GM12878 (cell line): ENCODE measurements around the gene CD34. TPM values are rescaled to one million over a fixed set of nuclear protein-coding genes. Genes with fewer than 3 reads are reported as not detected.
"Not testable (repeated sequence)": the region's sequence is repeated elsewhere in the genome, so short reads cannot be mapped to it uniquely, and the experiment has no call there.

Experiments
- ATAC-seq: fragments of 200-7000 bp; cut with Tn5 transposase; 3 replicates; pipeline ENCODE4 v1.9.1; 2020; ENCODE audit warnings: mild to moderate bottlenecking, moderate library complexity
- BruUV-seq: library from RNA; stranded (reverse); fragments of 400-500 nt; replicated peaks from 2 replicates; lab custom pipeline; 2021; lab: Mats Ljungman, UMichigan
- CTCF ChIA-PET: fragments of 300-600 bp; sonication (Branson Sonifier 250); formaldehyde crosslinking; extraction: SDS; loops from one replicate; lab custom pipeline; 2021; ENCODE audit warnings: inconsistent platforms; lab: Yijun Ruan, JAX
- POLR2A ChIA-PET: fragments of 350-600 bp; formaldehyde crosslinking; extraction: SDS; loops from one replicate; lab custom pipeline; 2021; ENCODE audit warnings: inconsistent platforms; lab: Charles Lee
- RAD21 ChIA-PET: fragments of 300-600 bp; sonication (Branson Sonifier 250); formaldehyde crosslinking; loops from one replicate; lab custom pipeline; 2023; ENCODE audit warnings: antibody characterized with exemption; ENCODE audit not compliant: unreplicated experiment; lab: Charles Lee
- SMC1A ChIA-PET: fragments of 300-600 bp; sonication (Branson Sonifier 250); formaldehyde crosslinking; loops from one replicate; lab custom pipeline; 2023; ENCODE audit not compliant: unreplicated experiment, uncharacterized antibody; lab: Charles Lee
- DNase-seq: peaks from one replicate; pipeline ENCODE4 v3.0.0-alpha.2; 2011; ENCODE audit warnings: low read depth, low spot score
- FAIRE-seq: peaks from 3 replicates; lab custom pipeline; 2011; peaks lifted over from hg19 to GRCh38; lab: Jason Lieb, UNC
- H2AFZ ChIP-seq: 2 replicates; pipeline ENCODE4 v1.6.0; 2011; ENCODE audit warnings: low read depth, low read length, control low read depth; ENCODE audit not compliant: control insufficient read depth
- H3K27ac ChIP-seq: 2 replicates; pipeline ENCODE4 v1.5.1; 2011; ENCODE audit warnings: control low read depth; ENCODE audit not compliant: control insufficient read depth, insufficient read depth
- H3K27me3 ChIP-seq, 2 experiments: replicated peaks in 1 of 2; 2 replicates each; pipeline versions ENCODE4 v1.6.0 to v1.6.1; 2011; ENCODE audit warnings: low read length in 1 of 2; ENCODE audit not compliant: control insufficient read depth in 2 of 2, insufficient read depth in 2 of 2
- H3K36me3 ChIP-seq, 2 experiments: 2 replicates each; pipeline ENCODE4 v1.5.1; 2011; ENCODE audit warnings: low read length in 1 of 2; ENCODE audit not compliant: control insufficient read depth in 2 of 2, insufficient read depth in 2 of 2
- H3K4me1 ChIP-seq: 2 replicates; pipeline ENCODE4 v1.6.1; 2011; ENCODE audit warnings: mild to moderate bottlenecking, low read length, moderate library complexity, mixed read lengths; ENCODE audit not compliant: control insufficient read depth, insufficient read depth
- H3K4me2 ChIP-seq: 2 replicates; pipeline ENCODE4 v1.6.0; 2011; ENCODE audit warnings: control low read depth; ENCODE audit not compliant: control insufficient read depth, insufficient read depth
- H3K4me3 ChIP-seq: fragments of 200-600 bp; sonication (generic); 2 replicates; pipeline ENCODE4 v1.5.1; 2016
- H3K79me2 ChIP-seq: 2 replicates; pipeline ENCODE4 v1.6.0; 2011; ENCODE audit warnings: low read length; ENCODE audit not compliant: control insufficient read depth, insufficient read depth
- H3K9ac ChIP-seq: 2 replicates; pipeline ENCODE4 v1.8.0; 2011; ENCODE audit warnings: low read length, control low read depth, mixed read lengths; ENCODE audit not compliant: control insufficient read depth, insufficient read depth
- H3K9me3 ChIP-seq: replicated peaks from 3 replicates; pipeline ENCODE4 v1.5.1; 2011; ENCODE audit warnings: mild to moderate bottlenecking, low read length; ENCODE audit not compliant: control insufficient read depth, insufficient read depth
- H4K20me1 ChIP-seq: 2 replicates; pipeline ENCODE4 v1.6.0; 2011; ENCODE audit not compliant: control insufficient read depth, insufficient read depth
- BRCA1 ChIP-seq: IDR thresholded peaks from 2 replicates; pipeline ENCODE4 v1.6.1; 2011; ENCODE audit warnings: low read depth, low read length, improper control_type of control experiment
- CREB1 ChIP-seq: IDR thresholded peaks from 2 replicates; pipeline ENCODE4 v1.6.1; 2012; ENCODE audit warnings: low read depth, mild to moderate bottlenecking, inconsistent platforms
- HDAC6 ChIP-seq: fragments of 200-600 bp; sonication (generic); IDR thresholded peaks from one replicate; pipeline ENCODE4 v1.8.0; 2017; ENCODE audit warnings: antibody characterized with exemption; ENCODE audit not compliant: unreplicated experiment
- PKNOX1 ChIP-seq: fragments of 450-650 bp; IDR thresholded peaks from 2 replicates; pipeline ENCODE4 v1.6.1; 2016; ENCODE audit warnings: mild to moderate bottlenecking
- USF1 ChIP-seq: IDR thresholded peaks from 2 replicates; pipeline ENCODE4 v1.6.1; 2011; ENCODE audit warnings: borderline replicate concordance, low read depth, mild to moderate bottlenecking, moderate library complexity, mixed read lengths, low read length; ENCODE audit not compliant: insufficient read depth; ENCODE audit errors: extremely low read length
- WGBS: methylation state at CpG from one replicate; pipeline ENCODE4 v1.1.6; 2016; ENCODE audit warnings: low lambda C conversion rate; ENCODE audit not compliant: insufficient replicate concordance, insufficient coverage; ENCODE audit errors: missing lambda C conversion rate; 5-methylcytosine and 5-hydroxymethylcytosine counted together
- in situ Hi-C: fragments of 300-500 bp; cut with MboI; formaldehyde crosslinking; loops from 9 replicates; pipeline ENCODE4 v1.14.3; 2018; ENCODE audit warnings: mixed read lengths
- intact Hi-C: fragments of 100-400 bp; cut with micrococcal nuclease; formaldehyde crosslinking; loops from one replicate; pipeline ENCODE4 v1.14.2; 2022; ENCODE audit not compliant: unreplicated experiment
- polyA plus RNA-seq, 11 experiments: library from polyadenylated mRNA; depleted of rRNA in 4 of 11; unstranded in 6 of 11; stranded (reverse) in 5 of 11; fragments of >200 nt; fragmentation: Nextera tagmentation in 4 of 11; fragmentation: Illumina TruSeq in 1 of 11; extraction: Ambion mirVana in 4 of 11; extraction: Trizol in 1 of 11; gene quantifications; 1 replicate in 1 of 11; 2 replicates in 10 of 11; pipeline versions ENCODE4 v1.2.1 to v1.2.3, GENCODE V29; 2011 to 2016; ENCODE audit warnings: inconsistent platforms in 2 of 11, missing spikeins in 2 of 11, low read depth in 1 of 11
- total RNA-seq, 4 experiments: library from RNA; depleted of rRNA in 3 of 4; stranded (reverse); fragments of >200 nt in 3 of 4; fragmentation: Illumina TruSeq in 1 of 4; extraction: Trizol in 1 of 4; gene quantifications; 2 replicates each; pipeline versions ENCODE4 v1.2.1 to v1.2.3, GENCODE V29; 2013 to 2021

CD34 gene
- total and polyA plus RNA-seq, 10 of the 15 experiments (the other 5 are each of a cell fraction or from before 2014, with no cell fraction given), result under 0.01 to 0.08 (median 0.02) TPM; not detected in 6

- CTCF ChIA-PET, result interaction anchor here (1.2 to 9.1 kb wide), 11 partner anchors 12 to 362 kb away, joined by 3 to 244 read pairs (median 52); no protein-coding TSS in a partner anchor
- POLR2A ChIA-PET, result interaction anchor here (0.5 to 5.6 kb wide), 5 partner anchors 9 to 1937 kb away, joined by 3 to 25 read pairs (median 5); no protein-coding TSS in a partner anchor
- no TSS peak for BruUV-seq
- H3K9ac ChIP-seq, result no peak overlapping the region
- no peak overlapping the region for H3K27ac ChIP-seq
- ATAC-seq (peak; percentile 19), DNase-seq (no peak), FAIRE-seq (no peak)
- no peaks in the 10 kb centered on the region for H4K20me1 ChIP-seq
- TF ChIP-seq HDAC6 (no peak), BRCA1 (no peak)
- H3K27me3 ChIP-seq, result no peaks in the 10 kb centered on the region
- H3K4me3 ChIP-seq, result peak overlapping the region; percentile 48; the same call in 1 of the 2 replicates
- peak overlapping the region; percentile 94 for H2AFZ ChIP-seq
- no peaks in the 10 kb centered on the region for H3K79me2 ChIP-seq
- in situ Hi-C loops (no loop called here), intact Hi-C loops (no loop called here)
- 90% methylated on average over 3 of the region's 3 CpGs for WGBS
- no peaks in the 10 kb centered on the region for H3K36me3 ChIP-seq
- RAD21 ChIA-PET, result interaction anchor here (1.1 to 7.1 kb wide), 8 partner anchors 9 to 117 kb away, joined by 3 to 160 read pairs (median 38); no protein-coding TSS in a partner anchor
- H3K4me2 ChIP-seq, result no peak overlapping the region; the same call in 1 of the 2 replicates
- SMC1A ChIA-PET, result interaction anchor here (1.0 to 9.7 kb wide), 10 partner anchors 11 to 115 kb away, joined by 3 to 164 read pairs (median 24); no protein-coding TSS in a partner anchor
- no peaks in the 10 kb centered on the region for H3K9me3 ChIP-seq
- H3K4me1 ChIP-seq, result peaks cover 6% of the 10 kb centered on the region
Measured at GRCh38 chr1:207882692-207883091, 28.2 kb downstream of the CD34 start.

GRCh38 chr1:207878939-207879338 is 32.0 kb downstream of the CD34 start:
- Histone ChIP-seq H3K4me1 (peaks cover 4% of the 10 kb centered on the region), H3K4me2 (no peak overlapping the region), H3K4me3 (no peak overlapping the region), H3K79me2 (no peaks in the 10 kb centered on the region), H3K9me3 (no peaks in the 10 kb centered on the region), H3K36me3 (no peaks in the 10 kb centered on the region), H3K9ac (no peak overlapping the region), H3K27me3 (no peaks in the 10 kb centered on the region), H4K20me1 (no peaks in the 10 kb centered on the region), H2AFZ (no peak overlapping the region), H3K27ac (no peak overlapping the region)
- intact Hi-C loops (no loop called here), in situ Hi-C loops (no loop called here)
- ChIA-PET POLR2A (interaction anchor here (0.6 kb wide), 1 partner anchor 558 kb away, joined by 7 read pairs; no protein-coding TSS in a partner anchor), CTCF (interaction anchor here (0.7 to 1.4 kb wide), 4 partner anchors 9 to 57 kb away, joined by 3 to 5 read pairs (median 3); no protein-coding TSS in a partner anchor), RAD21 (no interaction called here), SMC1A (no interaction called here)
- WGBS, result 50% methylated on average over 1 of the region's 1 CpG
- FAIRE-seq (no peak), DNase-seq (no peak), ATAC-seq (peak; percentile 21; the same call in 1 of the 3 replicates)
- no TSS peak for BruUV-seq
- no peak for TF ChIP-seq USF1
- peak; percentile 54; the same call in 1 of the 2 replicates for TF ChIP-seq PKNOX1
- peak; percentile 55; the same call in 1 of the 2 replicates for TF ChIP-seq CREB1

- H3K4me3 ChIP-seq, in situ Hi-C loops, intact Hi-C loops, DNase-seq, H3K9me3 ChIP-seq, H3K9ac ChIP-seq, POLR2A ChIA-PET, H3K36me3 ChIP-seq, ATAC-seq, RAD21 ChIA-PET, H3K4me2 ChIP-seq, H3K27ac ChIP-seq, FAIRE-seq, BruUV-seq, H3K79me2 ChIP-seq, H3K27me3 ChIP-seq, H2AFZ ChIP-seq, H4K20me1 ChIP-seq: not testable (repeated sequence)
- ChIA-PET SMC1A (interaction anchor here (1.0 to 12.1 kb wide), 2 partner anchors 7 to 8 kb away, joined by 3 to 140 read pairs; no protein-coding TSS in a partner anchor), CTCF (interaction anchor here (1.0 to 1.4 kb wide), 3 partner anchors 8 to 56 kb away, joined by 3 to 5 read pairs (median 3); no protein-coding TSS in a partner anchor)
- WGBS, result 47% methylated on average over 3 of the region's 5 CpGs
- H3K4me1 ChIP-seq, result peaks cover 10% of the 10 kb centered on the region
Measured at GRCh38 chr1:207877914-207878313, 33.0 kb downstream of the CD34 start.
